Measurements from ENCODE around the gene LNPEP.

Gene LNPEP

DNA sequence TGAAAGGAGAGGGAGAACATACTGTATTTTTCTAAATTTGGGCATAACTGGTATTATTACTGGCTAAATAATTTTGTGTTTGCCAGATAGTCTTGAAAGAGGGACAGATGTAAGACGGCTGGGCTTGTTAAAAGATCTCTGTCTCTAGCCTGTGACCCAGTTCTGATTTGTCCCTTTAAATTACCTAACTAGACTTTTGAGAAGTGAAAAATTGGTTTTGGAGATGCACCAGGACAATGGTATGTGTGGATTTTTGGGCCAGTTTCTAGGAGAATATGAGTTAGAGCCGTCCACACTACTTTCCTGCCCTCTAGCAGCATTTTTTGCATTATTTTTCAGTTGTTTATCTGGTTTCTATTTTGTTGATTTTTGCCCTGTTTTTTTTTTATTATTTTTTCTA, 33.5 kb downstream of the LNPEP start:
- ChIA-PET CTCF (interaction anchor here (0.7 to 1.1 kb wide), 3 partner anchors 10 to 195 kb away, joined by 3 to 4 read pairs (median 3); partner anchors contain the start of gene LIX1), POLR2A (interaction anchor here (0.7 kb wide), 1 partner anchor 40 kb away, joined by 3 read pairs; no protein-coding TSS in a partner anchor)
- no peak for DNase-seq (ENCODE audit: low read depth, low spot score)
- TF ChIP-seq, protein P1, sequence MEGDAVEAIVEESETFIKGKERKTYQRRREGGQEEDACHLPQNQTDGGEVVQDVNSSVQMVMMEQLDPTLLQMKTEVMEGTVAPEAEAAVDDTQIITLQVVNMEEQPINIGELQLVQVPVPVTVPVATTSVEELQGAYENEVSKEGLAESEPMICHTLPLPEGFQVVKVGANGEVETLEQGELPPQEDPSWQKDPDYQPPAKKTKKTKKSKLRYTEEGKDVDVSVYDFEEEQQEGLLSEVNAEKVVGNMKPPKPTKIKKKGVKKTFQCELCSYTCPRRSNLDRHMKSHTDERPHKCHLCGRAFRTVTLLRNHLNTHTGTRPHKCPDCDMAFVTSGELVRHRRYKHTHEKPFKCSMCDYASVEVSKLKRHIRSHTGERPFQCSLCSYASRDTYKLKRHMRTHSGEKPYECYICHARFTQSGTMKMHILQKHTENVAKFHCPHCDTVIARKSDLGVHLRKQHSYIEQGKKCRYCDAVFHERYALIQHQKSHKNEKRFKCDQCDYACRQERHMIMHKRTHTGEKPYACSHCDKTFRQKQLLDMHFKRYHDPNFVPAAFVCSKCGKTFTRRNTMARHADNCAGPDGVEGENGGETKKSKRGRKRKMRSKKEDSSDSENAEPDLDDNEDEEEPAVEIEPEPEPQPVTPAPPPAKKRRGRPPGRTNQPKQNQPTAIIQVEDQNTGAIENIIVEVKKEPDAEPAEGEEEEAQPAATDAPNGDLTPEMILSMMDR (IDR thresholded peaks at IDR 0.05; ENCODE audit: insufficient read depth, low read length, missing control alignments), result no peak
- no peak overlapping the region for H3K4me3 ChIP-seq (ENCODE audit: low read depth, low read length)

DNA sequence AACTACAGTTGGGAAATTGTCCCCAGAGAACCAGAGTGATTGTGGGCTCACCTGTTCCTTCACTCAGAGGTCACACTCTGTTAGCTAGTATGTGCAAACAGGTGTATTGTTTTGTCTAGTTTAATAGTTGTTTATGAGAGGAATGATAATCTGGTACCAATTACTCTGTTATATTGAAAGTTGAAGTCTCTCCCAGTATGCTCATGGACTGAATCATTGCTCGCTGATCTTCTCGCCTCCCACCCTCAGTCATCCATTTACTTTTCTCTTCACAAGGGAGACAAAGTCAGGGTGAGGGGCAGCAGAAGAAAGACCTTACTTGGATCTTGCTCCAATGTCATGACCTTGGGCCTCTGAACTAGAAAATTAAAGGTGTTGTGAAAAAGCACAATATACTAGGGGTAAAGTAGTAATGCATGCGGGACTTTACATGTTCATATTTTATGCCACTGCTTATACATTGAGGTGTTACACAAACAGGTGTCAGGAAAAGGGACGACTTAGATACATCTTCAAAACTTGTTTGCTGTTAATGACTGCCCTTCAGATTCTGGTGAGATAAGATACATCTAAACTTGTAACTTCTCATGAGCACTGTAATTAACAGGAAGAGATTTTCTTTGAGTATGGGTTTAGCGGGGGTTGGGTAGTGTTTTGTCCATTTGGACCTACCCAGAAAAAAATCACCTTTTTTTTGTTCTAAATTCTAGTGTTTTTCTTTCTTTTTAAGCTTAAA, 36.9 kb downstream of the LNPEP start:
- DNase-seq (ENCODE audit: low read depth, low spot score), result no peak
- H3K4me3 ChIP-seq (ENCODE audit: low read depth, low read length), result no peak overlapping the region
- TF ChIP-seq, protein P1 (IDR thresholded peaks at IDR 0.05; ENCODE audit: insufficient read depth, low read length, missing control alignments), result no peak
- CTCF ChIA-PET, result interaction anchor here (1.2 kb wide), 1 partner anchor 20 kb away, joined by 3 read pairs; no protein-coding TSS in a partner anchor
- POLR2A ChIA-PET, result no interaction called here

DNA sequence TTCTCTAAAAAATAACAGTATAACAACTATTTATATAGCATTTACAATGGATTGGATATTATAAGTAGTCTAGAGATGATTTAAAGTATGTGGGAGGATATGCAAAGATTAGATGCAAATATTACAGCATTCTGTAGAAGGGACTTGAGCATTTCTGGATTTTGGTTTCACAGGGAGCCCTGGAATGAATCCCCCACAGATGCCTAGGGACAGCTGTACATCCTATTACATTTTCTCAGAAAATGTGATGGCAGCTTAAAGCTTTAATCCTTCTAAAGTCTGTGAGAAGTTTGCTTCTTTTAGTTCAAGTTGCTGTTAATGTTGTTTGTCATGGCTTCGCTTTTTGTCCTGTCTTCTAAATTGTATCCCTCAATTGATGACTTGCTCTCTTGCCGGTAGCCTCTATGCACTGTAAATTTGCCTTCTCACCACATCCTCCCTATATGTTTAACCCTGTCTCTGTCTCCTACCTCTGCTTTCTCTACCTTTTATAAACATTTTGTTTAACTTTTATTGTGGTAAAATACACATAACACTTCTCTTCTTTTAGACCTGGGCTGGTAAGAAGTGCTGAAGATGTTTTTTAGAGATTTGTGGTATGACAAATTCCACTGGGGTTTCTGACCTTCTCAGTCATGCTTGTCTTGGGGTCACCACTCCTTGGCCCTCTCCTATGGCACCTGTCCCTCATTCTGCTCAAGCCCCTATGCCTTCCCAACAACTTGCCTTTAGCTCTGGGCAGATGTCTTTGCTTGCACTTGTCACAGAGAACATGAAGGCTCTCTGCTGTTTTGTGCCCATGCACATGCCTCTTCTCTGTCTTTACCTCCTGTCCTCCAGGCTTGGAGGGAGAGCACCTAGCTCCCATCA, 37.9 kb downstream of the LNPEP start:
- ChIA-PET CTCF (interaction anchor here (1.4 kb wide), 1 partner anchor 169 kb away, joined by 3 read pairs; the partner anchor contains the start of gene LIX1), POLR2A (no interaction called here)
- no peak for DNase-seq (ENCODE audit: low read depth, low spot score)
- no peak overlapping the region for H3K4me3 ChIP-seq (ENCODE audit: low read depth, low read length)
- TF ChIP-seq, protein P1 (IDR thresholded peaks at IDR 0.05; ENCODE audit: insufficient read depth, low read length, missing control alignments), result no peak

DNA sequence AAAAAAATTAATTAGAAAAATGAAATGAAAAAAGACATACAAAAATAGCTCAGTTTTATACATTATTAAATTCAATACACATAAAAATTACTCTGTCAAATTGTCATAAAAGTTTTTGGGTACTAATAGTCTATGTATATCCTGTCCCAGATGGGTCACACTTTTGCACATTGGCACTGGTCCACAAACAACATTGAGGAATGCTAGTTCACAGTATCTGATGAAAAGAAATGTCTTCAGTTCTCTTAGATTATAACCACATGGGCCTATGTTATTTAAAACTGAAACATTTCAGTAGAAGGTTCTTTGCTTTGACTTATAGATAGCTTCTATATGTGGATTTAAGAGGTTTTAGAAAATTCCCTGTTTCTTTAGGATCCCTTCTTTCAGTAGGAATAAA, 39.8 kb downstream of the LNPEP start:
- TF ChIP-seq, protein P1 (IDR thresholded peaks at IDR 0.05; ENCODE audit: insufficient read depth, low read length, missing control alignments), result no peak
- ChIA-PET CTCF (interaction anchor here (1.0 to 3.8 kb wide), 2 partner anchors 22 to 188 kb away, joined by 3 to 16 read pairs; no protein-coding TSS in a partner anchor), POLR2A (no interaction called here)
- no peak for DNase-seq (ENCODE audit: low read depth, low spot score)
- no peak overlapping the region for H3K4me3 ChIP-seq (ENCODE audit: low read depth, low read length)

DNA sequence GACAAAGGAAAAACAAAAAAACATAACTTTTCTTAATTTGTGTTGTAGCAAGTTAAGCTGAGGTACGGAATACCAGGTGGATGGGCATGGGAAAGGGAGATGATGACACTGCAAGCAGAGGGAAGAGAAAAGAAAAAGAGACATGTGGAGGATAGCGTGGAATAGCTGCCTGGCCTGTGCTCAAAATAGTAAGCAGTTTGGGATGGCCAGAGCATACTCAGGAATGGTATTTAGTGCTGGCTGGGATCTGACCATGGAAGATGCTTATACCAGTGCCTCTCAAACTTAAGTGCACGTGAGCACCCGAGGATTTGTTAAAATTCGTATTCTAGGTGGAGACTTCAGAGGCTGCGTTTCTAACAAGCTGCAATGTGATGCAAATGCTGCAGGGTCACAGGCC, 41.3 kb downstream of the LNPEP start:
- ChIA-PET CTCF (interaction anchor here (1.2 to 3.8 kb wide), 2 partner anchors 21 to 108 kb away, joined by 3 to 16 read pairs; no protein-coding TSS in a partner anchor), POLR2A (interaction anchor here (0.6 kb wide), 1 partner anchor 9 kb away, joined by 3 read pairs; no protein-coding TSS in a partner anchor)
- H3K4me3 ChIP-seq (ENCODE audit: low read depth, low read length), result no peak overlapping the region
- no peak for DNase-seq (ENCODE audit: low read depth, low spot score)
- TF ChIP-seq, protein P1 (IDR thresholded peaks at IDR 0.05; ENCODE audit: insufficient read depth, low read length, missing control alignments), result no peak
